K562 (cell line): Measurements from ENCODE around the gene DIS3L2. TPM values are rescaled to one million over a fixed set of nuclear protein-coding genes. Genes with fewer than 3 reads are reported as not detected.

Source experiments
- ATAC-seq: fragments of 200-7000 bp; cut with Tn5 transposase; 3 replicates; pipeline ENCODE4 v1.9.1; 2020; ENCODE audit warnings: moderate library complexity
- BruUV-seq: library from RNA; stranded (reverse); fragments of 400-500 nt; replicated peaks from 2 replicates; lab custom pipeline; 2021; lab: Mats Ljungman, UMichigan
- CTCF ChIA-PET: fragments of 300-600 bp; formaldehyde crosslinking; extraction: SDS; loops from one replicate; lab custom pipeline; 2021; ENCODE audit warnings: low intra/inter-chr PET ratio; lab: Yijun Ruan, JAX
- POLR2A ChIA-PET: fragments of 300-600, 350-650 bp; sonication (Branson Sonifier 250); formaldehyde crosslinking; extraction: SDS; loops from one replicate; lab custom pipeline; 2021; ENCODE audit warnings: antibody characterized with exemption, inconsistent platforms; lab: Yijun Ruan, JAX
- DNase-seq, 4 experiments: peaks; one replicate each; pipeline versions ENCODE4 v3.0.0 to v3.0.0-alpha.2; 2011 to 2018; ENCODE audit warnings: low spot score in 3 of 4, mixed read lengths in 3 of 4; ENCODE audit errors: extremely low read depth in 1 of 4
- FAIRE-seq: peaks from 2 replicates; lab custom pipeline; 2011; peaks lifted over from hg19 to GRCh38; lab: Jason Lieb, UNC
- H2AFZ ChIP-seq: 2 replicates; pipeline ENCODE4 v1.6.0; 2011; ENCODE audit warnings: low read depth, low read length, control low read depth, inconsistent platforms
- H3K27ac ChIP-seq: fragments of 200-600 bp; 3 replicates; pipeline ENCODE4 v1.8.0; 2011; ENCODE audit warnings: low read depth, mild to moderate bottlenecking, control low read depth, inconsistent platforms, low read length, moderate library complexity, mixed read lengths; ENCODE audit errors: extremely low read depth
- H3K27me3 ChIP-seq, 2 experiments: fragments of 300-600 bp in 1 of 2; 2 replicates in 1 of 2; 3 replicates in 1 of 2; pipeline versions ENCODE4 v1.6.0 to v1.8.0; 2011; ENCODE audit warnings: inconsistent platforms in 2 of 2, low read length in 2 of 2, mild to moderate bottlenecking in 1 of 2, mixed read lengths in 1 of 2, moderate library complexity in 1 of 2; ENCODE audit not compliant: control insufficient read depth in 2 of 2, insufficient read depth in 2 of 2
- H3K36me3 ChIP-seq: fragments of 300-600 bp; 3 replicates; pipeline ENCODE4 v1.8.0; 2011; ENCODE audit warnings: mild to moderate bottlenecking, low read length, inconsistent platforms; ENCODE audit not compliant: control insufficient read depth, insufficient read depth
- H3K4me1 ChIP-seq, 2 experiments: fragments of 200-600 bp in 1 of 2; replicated peaks in 1 of 2; 2 replicates in 1 of 2; 3 replicates in 1 of 2; pipeline versions ENCODE4 v1.5.1 to v1.8.0; 2011; ENCODE audit warnings: inconsistent platforms in 2 of 2, low read length in 2 of 2, mild to moderate bottlenecking in 1 of 2, mixed read lengths in 1 of 2, moderate library complexity in 1 of 2; ENCODE audit not compliant: control insufficient read depth in 2 of 2, insufficient read depth in 2 of 2
- H3K4me2 ChIP-seq: 2 replicates; pipeline ENCODE4 v1.6.1; 2011; ENCODE audit warnings: low read length, control low read depth, inconsistent platforms, mixed read lengths; ENCODE audit not compliant: insufficient read depth
- H3K4me3 ChIP-seq: fragments of 200-600 bp; sonication (generic), shearing (Covaris generic); 2 replicates; pipeline ENCODE4 v1.5.1; 2016; ENCODE audit warnings: control low read depth, inconsistent platforms
- H3K79me2 ChIP-seq: fragments of 200-600 bp; 3 replicates; pipeline ENCODE4 v1.8.0; 2011; ENCODE audit warnings: low read length, inconsistent platforms; ENCODE audit not compliant: control insufficient read depth, insufficient read depth
- H3K9ac ChIP-seq, 2 experiments: 2 replicates each; pipeline versions ENCODE4 v1.6.0 to v1.6.1; 2011; ENCODE audit warnings: low read depth in 2 of 2, low read length in 2 of 2, control low read depth in 1 of 2, inconsistent platforms in 1 of 2, mild to moderate bottlenecking in 1 of 2, mixed read lengths in 1 of 2; ENCODE audit not compliant: insufficient read depth in 1 of 2
- H3K9me1 ChIP-seq: one replicate; pipeline ENCODE4 v1.6.0; 2011; ENCODE audit warnings: inconsistent platforms, mild to moderate bottlenecking, low read length, moderate library complexity; ENCODE audit not compliant: control insufficient read depth, insufficient read depth
- H3K9me3 ChIP-seq: replicated peaks from 2 replicates; pipeline ENCODE4 v1.5.1; 2011; ENCODE audit warnings: low read depth, low read length, inconsistent platforms; ENCODE audit not compliant: control insufficient read depth, insufficient read depth
- H4K20me1 ChIP-seq: replicated peaks from 2 replicates; pipeline ENCODE4 v1.6.1; 2011; ENCODE audit warnings: low read length, inconsistent platforms, mixed read lengths; ENCODE audit not compliant: control insufficient read depth, insufficient read depth
- BDP1 ChIP-seq: IDR thresholded peaks from 3 replicates; pipeline ENCODE4 v1.6.1; 2011; ENCODE audit not compliant: insufficient read length, insufficient read depth
- LCOR ChIP-seq: sonication (generic); formaldehyde crosslinking; IDR thresholded peaks from 2 replicates; pipeline ENCODE4 v1.8.0; 2022; ENCODE audit warnings: mild to moderate bottlenecking, missing genetic modification reagents
- MED1 ChIP-seq: sonication (generic); formaldehyde crosslinking; IDR thresholded peaks from 2 replicates; pipeline ENCODE4 v1.8.1; 2023; ENCODE audit warnings: missing genetic modification reagents, borderline replicate concordance
- MTA2 ChIP-seq: fragments of 450-650 bp; IDR thresholded peaks from 2 replicates; pipeline ENCODE4 v1.6.1; 2016; ENCODE audit warnings: low read depth
- NFATC3 ChIP-seq: fragments of 450-650 bp; IDR thresholded peaks from 2 replicates; pipeline ENCODE4 v1.6.1; 2017; ENCODE audit warnings: mild to moderate bottlenecking
- POU5F1 ChIP-seq: fragments of 150-350 bp; IDR thresholded peaks from 2 replicates; pipeline ENCODE4 v1.6.1; 2014; ENCODE audit warnings: borderline replicate concordance, low read length, low read depth, mild to moderate bottlenecking; ENCODE audit not compliant: partially characterized antibody
- RBFOX2 ChIP-seq: fragments of 200-400 bp; formaldehyde crosslinking; IDR thresholded peaks from 2 replicates; pipeline ENCODE4 v1.6.1; 2017; ENCODE audit warnings: low read depth, mild to moderate bottlenecking, low read length, moderate library complexity
- ZFP36 ChIP-seq: fragments of 150-350 bp; IDR thresholded peaks from 2 replicates; pipeline ENCODE4 v1.6.1; 2018; ENCODE audit warnings: low read length, low read depth; ENCODE audit not compliant: partially characterized antibody
- ZNF124 ChIP-seq: sonication (generic); formaldehyde crosslinking; IDR thresholded peaks from 2 replicates; pipeline ENCODE4 v1.8.1; 2022; ENCODE audit warnings: missing genetic modification reagents
- ZNF609 ChIP-seq: sonication (generic); formaldehyde crosslinking; IDR thresholded peaks from 2 replicates; pipeline ENCODE4 v1.8.1; 2023; ENCODE audit warnings: missing genetic modification reagents, mild to moderate bottlenecking, borderline replicate concordance
- WGBS: fragments of 100-300 bp; shearing (Covaris generic); methylation state at CpG from one replicate; pipeline ENCODE4 v1.1.6; 2016; ENCODE audit warnings: low coverage, mixed read lengths; ENCODE audit not compliant: insufficient coverage; ENCODE audit errors: missing lambda C conversion rate; 5-methylcytosine and 5-hydroxymethylcytosine counted together
- in situ Hi-C: fragments of 300-500 bp; cut with MboI; formaldehyde crosslinking; loops from 4 replicates; pipeline ENCODE4 v1.15.0; 2018; ENCODE audit warnings: inconsistent platforms, mixed read lengths
- intact Hi-C: fragments of 100-400 bp; cut with micrococcal nuclease; formaldehyde crosslinking; loops from 2 replicates; pipeline ENCODE4 v1.14.2; 2022
- polyA plus RNA-seq, 8 experiments: library from polyadenylated mRNA; depleted of rRNA in 4 of 8; stranded (reverse) in 5 of 8; unstranded in 3 of 8; fragments of >200 nt; fragmentation: Nextera tagmentation in 2 of 8; fragmentation: Illumina TruSeq in 1 of 8; extraction: Ambion mirVana in 2 of 8; extraction: Trizol in 1 of 8; gene quantifications; 2 replicates each; pipeline versions ENCODE4 v1.2.1 to v1.2.3, GENCODE V29; 2011 to 2014; ENCODE audit warnings: inconsistent platforms in 1 of 8, missing spikeins in 1 of 8
- total RNA-seq, 7 experiments: library from RNA; depleted of rRNA in 6 of 7; stranded (reverse); fragments of >200 nt in 6 of 7; fragmentation: Illumina TruSeq in 2 of 7; extraction: Trizol in 2 of 7; gene quantifications; 2 replicates each; pipeline versions ENCODE4 v1.2.1 to v1.2.3, GENCODE V29; 2011 to 2021; ENCODE audit warnings: low replicate concordance in 1 of 7

DIS3L2 gene
- total and polyA plus RNA-seq, 9 of the 15 experiments (the other 6 are each of a cell fraction or from before 2014, with no cell fraction given), result 1.5 to 19.2 (median 11.2) TPM

GRCh38 chr2:232263295-232263694, 301.8 kb downstream of the DIS3L2 start:
- ATAC-seq, result no peak
- ChIA-PET POLR2A (no interaction called here), CTCF (no interaction called here)
- Histone ChIP-seq H3K9ac (no peak overlapping the region), H3K9me3 (no peaks in the 10 kb centered on the region), H3K27me3 (no peaks in the 10 kb centered on the region), H4K20me1 (no peaks in the 10 kb centered on the region), H3K4me2 (no peak overlapping the region), H3K4me1 (no peaks in the 10 kb centered on the region), H3K4me3 (no peak overlapping the region), H3K27ac (no peak overlapping the region), H3K36me3 (peaks cover 6% of the 10 kb centered on the region; the same call in 1 of the 3 replicates), H2AFZ (no peak overlapping the region), H3K79me2 (no peaks in the 10 kb centered on the region), H3K9me1 (no peaks in the 10 kb centered on the region)
- no TSS peak for BruUV-seq
- 91% methylated on average over 13 of the region's 15 CpGs for WGBS
- FAIRE-seq, result no peak
- no peak for TF ChIP-seq NFATC3
- no peak for TF ChIP-seq MED1 (CRISPR knock-in tag)
- TF ChIP-seq ZFP36, result no peak
- TF ChIP-seq POU5F1, result no peak
- TF ChIP-seq ZNF124 (CRISPR knock-in tag), result no peak
- TF ChIP-seq RBFOX2, result no peak
- TF ChIP-seq BDP1, result no peak
- no peak for TF ChIP-seq MTA2
- no peak for TF ChIP-seq LCOR
- TF ChIP-seq ZNF609 (CRISPR knock-in tag), result no peak
- intact Hi-C loops, result no loop called here
- in situ Hi-C loops, result no loop called here
- no peak for DNase-seq
